Mammary epithelial cell (primary cell): Measurements from ENCODE around the gene NOX4.

Experiments
- CTCF ChIP-seq, 2 donors: IDR thresholded peaks in 1 of 2; conservative IDR thresholded peaks in 1 of 2; 2 replicates each; pipeline ENCODE4 v1.5.1; 2011 to 2012; ENCODE audit warnings: inconsistent platforms in 2 of 2, low read length in 2 of 2, mild to moderate bottlenecking in 2 of 2, control low read depth in 1 of 2, low read depth in 1 of 2; ENCODE audit not compliant: insufficient read depth in 1 of 2; ENCODE audit errors: extremely low read depth in 1 of 2
- EZH2 ChIP-seq: IDR thresholded peaks from 2 replicates; pipeline ENCODE4 v1.6.1; 2012; ENCODE audit warnings: low read length, inconsistent platforms, borderline replicate concordance

- TF ChIP-seq CTCF (conservative IDR thresholded peaks at IDR 0.05 in 1 of 2, IDR thresholded peaks at IDR 0.05 in 1 of 2; ENCODE audit: extremely low read depth in 1 of 2, insufficient read depth in 1 of 2, low read depth in 1 of 2, low read length in 2 of 2) (peak in 1 of 2 donors; percentile 46), EZH2 (no peak)
Measured at GRCh38 chr11:89405629-89406028, 85.5 kb downstream of the NOX4 start.
